Adipocyte (in vitro differentiated cells): ENCODE data around the gene BHLHA9.

Experiments used
- DNase-seq: peaks from one replicate; pipeline ENCODE4 v3.0.0-alpha.2; 2015; ENCODE audit warnings: low read depth
- H3K27me3 ChIP-seq: replicated peaks from 2 replicates; pipeline ENCODE4 v1.7.0; 2013; ENCODE audit warnings: mild to moderate bottlenecking, low read length, moderate library complexity; ENCODE audit not compliant: control insufficient read depth, insufficient read depth
- H3K36me3 ChIP-seq: 2 replicates; pipeline ENCODE4 v1.7.0; 2013; ENCODE audit warnings: low read length, mild to moderate bottlenecking, moderate library complexity; ENCODE audit not compliant: control insufficient read depth, insufficient read depth, severe bottlenecking
- H3K4me1 ChIP-seq: 2 replicates; pipeline ENCODE4 v1.7.0; 2013; ENCODE audit warnings: mild to moderate bottlenecking, low read length, moderate library complexity; ENCODE audit not compliant: control insufficient read depth, insufficient read depth
- H3K4me3 ChIP-seq: 2 replicates; pipeline ENCODE4 v1.7.0; 2013; ENCODE audit warnings: mild to moderate bottlenecking, low read length, moderate library complexity
- H3K9ac ChIP-seq: 2 replicates; pipeline ENCODE4 v1.7.0; 2013; ENCODE audit warnings: mild to moderate bottlenecking, low read length, moderate library complexity
- H3K9me3 ChIP-seq: 2 replicates; pipeline ENCODE4 v1.7.0; 2013; ENCODE audit warnings: mild to moderate bottlenecking, low read length, moderate library complexity; ENCODE audit not compliant: control insufficient read depth

BHLHA9 gene

DNA sequence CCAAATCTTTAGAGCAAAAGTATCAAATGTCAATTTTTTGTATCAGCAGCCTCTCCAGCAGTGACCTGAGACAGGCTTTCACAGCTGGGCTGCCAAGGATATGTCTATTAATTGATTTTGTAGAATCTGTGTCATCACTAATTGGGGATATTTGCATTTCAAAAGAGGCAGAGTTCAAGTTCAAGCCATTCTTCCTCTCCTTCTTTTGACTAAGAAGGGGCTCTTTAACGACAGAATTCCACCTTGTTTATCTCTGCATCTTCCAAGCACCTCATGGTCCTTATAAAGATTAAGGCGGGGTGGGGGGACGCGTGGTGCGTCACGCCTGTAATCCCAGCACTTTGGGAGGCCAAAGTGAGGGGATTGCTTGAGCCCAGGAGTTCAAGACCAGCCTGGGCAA is 15.2 kb upstream of the BHLHA9 start:
- Histone ChIP-seq H3K9ac (no peak overlapping the region), H3K4me3 (no peak overlapping the region), H3K27me3 (no peaks in the 10 kb centered on the region), H3K9me3 (no peaks in the 10 kb centered on the region), H3K4me1 (no peaks in the 10 kb centered on the region), H3K36me3 (no peaks in the 10 kb centered on the region)
- no peak for DNase-seq

- no peak overlapping the region for H3K9ac ChIP-seq
- H3K36me3 ChIP-seq = no peaks in the 10 kb centered on the region
- no peaks in the 10 kb centered on the region for H3K4me1 ChIP-seq
- no peak overlapping the region for H3K4me3 ChIP-seq
- DNase-seq = no peak
- no peaks in the 10 kb centered on the region for H3K27me3 ChIP-seq
- H3K9me3 ChIP-seq = no peaks in the 10 kb centered on the region
Measured at GRCh38 chr17:1256699-1257098, 13.5 kb upstream of the BHLHA9 start.

DNA sequence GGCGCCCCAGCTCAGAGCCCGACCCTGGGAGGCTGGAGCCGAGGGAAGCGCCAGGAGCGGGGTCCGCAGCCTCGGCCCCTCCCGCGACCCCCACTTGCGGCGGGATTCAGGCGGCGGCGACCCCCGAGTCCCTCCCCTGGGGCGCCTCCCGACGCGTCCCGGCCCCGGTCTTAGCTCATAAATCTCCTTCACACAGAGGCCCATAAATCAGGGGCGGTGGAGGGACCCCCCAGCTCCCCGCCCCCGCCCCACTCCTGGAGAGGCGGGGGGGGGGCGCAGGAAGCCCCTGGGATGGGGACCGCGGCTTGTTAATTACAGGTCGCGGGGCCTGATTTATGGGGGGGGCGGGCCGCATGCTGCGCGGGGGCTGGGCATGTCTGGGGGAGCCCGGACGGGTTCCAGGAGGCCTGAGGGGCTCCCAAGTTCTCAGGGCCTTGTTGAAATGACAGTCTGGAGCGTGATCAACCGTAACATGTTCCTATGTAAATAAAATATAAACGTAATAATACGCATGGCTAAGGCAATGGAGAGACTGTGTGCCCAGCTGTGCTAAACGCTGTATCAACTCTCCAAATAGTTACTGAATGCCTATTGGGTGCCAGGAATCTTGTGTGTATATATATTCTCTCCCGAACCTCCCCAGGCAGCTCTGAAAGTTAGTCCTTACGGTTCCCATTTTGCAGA is 10.0 kb upstream of the BHLHA9 start:
- H3K4me1 ChIP-seq = no peaks in the 10 kb centered on the region
- H3K4me3 ChIP-seq = peak overlapping the region; percentile 90
- H3K27me3 ChIP-seq = no peaks in the 10 kb centered on the region
- no peak for DNase-seq
- H3K36me3 ChIP-seq = no peaks in the 10 kb centered on the region
- no peaks in the 10 kb centered on the region for H3K9me3 ChIP-seq
- H3K9ac ChIP-seq = peak overlapping the region; percentile 82

DNA sequence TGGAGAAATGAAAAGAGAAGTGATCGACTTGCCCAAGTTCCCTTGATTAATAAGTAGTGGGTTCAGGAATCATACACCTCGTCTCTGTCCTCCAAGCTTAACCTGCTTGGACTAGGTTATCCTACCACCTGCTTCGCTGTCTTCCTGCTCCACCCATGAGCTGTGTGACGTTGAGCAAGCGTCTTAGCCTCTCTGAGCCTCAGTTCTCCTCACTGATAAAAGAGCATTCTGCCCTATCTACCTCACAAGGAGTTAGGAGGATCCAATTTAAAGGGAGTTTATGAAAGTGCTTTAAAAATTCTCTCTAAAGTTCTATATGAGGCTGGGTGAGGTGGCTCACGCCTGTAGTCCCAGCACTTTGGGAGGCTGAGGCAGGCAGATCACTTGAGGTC is 9.5 kb upstream of the BHLHA9 start:
- Histone ChIP-seq H3K9ac (no peak overlapping the region), H3K4me3 (no peak overlapping the region), H3K9me3 (no peaks in the 10 kb centered on the region), H3K27me3 (no peaks in the 10 kb centered on the region), H3K4me1 (no peaks in the 10 kb centered on the region), H3K36me3 (no peaks in the 10 kb centered on the region)
- DNase-seq = no peak

GRCh38 chr17:1264196-1264595 is 6.0 kb upstream of the BHLHA9 start:
- Histone ChIP-seq H3K4me1 (peaks cover 8% of the 10 kb centered on the region), H3K27me3 (no peaks in the 10 kb centered on the region), H3K36me3 (no peaks in the 10 kb centered on the region), H3K9me3 (no peaks in the 10 kb centered on the region), H3K4me3 (no peak overlapping the region), H3K9ac (no peak overlapping the region)
- DNase-seq = no peak

- peak overlapping the region; percentile 82 for H3K4me3 ChIP-seq
- peaks cover 11% of the 10 kb centered on the region for H3K4me1 ChIP-seq
- H3K9me3 ChIP-seq = no peaks in the 10 kb centered on the region
- no peaks in the 10 kb centered on the region for H3K36me3 ChIP-seq
- peak overlapping the region; percentile 85 for H3K9ac ChIP-seq
- peaks cover 14% of the 10 kb centered on the region for H3K27me3 ChIP-seq
- DNase-seq = peak; percentile 28
Measured at GRCh38 chr17:1267471-1267943, 2.7 kb upstream of the BHLHA9 start.

GRCh38 chr17:1271030-1271423 is 783 bp downstream of the BHLHA9 start:
- Histone ChIP-seq H3K4me1 (peaks cover 11% of the 10 kb centered on the region), H3K4me3 (no peak overlapping the region), H3K27me3 (peaks cover 26% of the 10 kb centered on the region), H3K9me3 (no peaks in the 10 kb centered on the region), H3K9ac (no peak overlapping the region), H3K36me3 (no peaks in the 10 kb centered on the region)
- no peak for DNase-seq

DNA sequence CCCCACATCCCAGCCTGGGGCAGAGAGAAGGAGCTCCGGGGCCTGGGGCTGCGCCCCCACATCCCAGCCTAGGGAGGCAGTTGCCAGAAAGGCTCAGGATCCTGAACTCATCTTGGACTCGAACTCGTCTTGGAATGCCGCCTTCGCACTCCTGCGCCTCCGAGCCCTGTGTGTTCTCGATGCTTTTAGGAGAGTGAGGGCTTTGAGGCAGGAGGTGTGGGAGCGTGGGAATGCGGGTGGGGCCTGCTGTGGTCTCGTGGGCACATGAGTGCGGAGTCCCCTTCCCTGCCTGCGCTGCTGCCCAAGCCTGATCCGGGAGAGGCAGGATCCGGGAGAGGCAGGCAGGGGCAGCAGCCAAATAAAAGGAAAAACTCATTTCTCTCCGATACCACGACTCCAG is 1.2 kb downstream of the BHLHA9 start:
- no peak overlapping the region for H3K9ac ChIP-seq
- H3K9me3 ChIP-seq = no peaks in the 10 kb centered on the region
- no peak for DNase-seq
- H3K4me1 ChIP-seq = peaks cover 11% of the 10 kb centered on the region
- no peaks in the 10 kb centered on the region for H3K36me3 ChIP-seq
- peaks cover 26% of the 10 kb centered on the region for H3K27me3 ChIP-seq
- no peak overlapping the region for H3K4me3 ChIP-seq

DNA sequence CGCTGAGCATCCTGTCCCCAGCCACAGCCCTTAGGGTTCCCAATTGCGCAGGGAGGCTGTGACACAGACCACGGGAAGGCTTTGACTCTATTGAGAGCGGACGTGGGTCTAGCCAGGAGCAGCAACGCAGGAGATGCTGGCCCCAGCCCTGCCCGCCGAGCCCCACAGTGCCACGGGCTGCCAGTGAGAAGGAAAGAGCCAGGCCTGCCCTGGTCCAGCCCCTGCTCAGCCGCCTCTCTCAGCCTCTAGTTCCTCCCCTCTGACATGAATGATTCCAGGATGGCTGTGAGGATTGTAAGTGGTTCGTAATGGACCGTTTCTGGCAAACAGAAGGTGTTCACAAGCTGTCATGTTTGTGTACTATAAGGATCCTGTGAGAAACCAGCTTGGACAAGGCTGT is 2.5 kb downstream of the BHLHA9 start:
- H3K4me1 ChIP-seq = peaks cover 9% of the 10 kb centered on the region
- H3K9ac ChIP-seq = no peak overlapping the region
- no peaks in the 10 kb centered on the region for H3K36me3 ChIP-seq
- H3K9me3 ChIP-seq = no peaks in the 10 kb centered on the region
- DNase-seq = no peak
- H3K4me3 ChIP-seq = no peak overlapping the region
- H3K27me3 ChIP-seq = peaks cover 26% of the 10 kb centered on the region

DNA sequence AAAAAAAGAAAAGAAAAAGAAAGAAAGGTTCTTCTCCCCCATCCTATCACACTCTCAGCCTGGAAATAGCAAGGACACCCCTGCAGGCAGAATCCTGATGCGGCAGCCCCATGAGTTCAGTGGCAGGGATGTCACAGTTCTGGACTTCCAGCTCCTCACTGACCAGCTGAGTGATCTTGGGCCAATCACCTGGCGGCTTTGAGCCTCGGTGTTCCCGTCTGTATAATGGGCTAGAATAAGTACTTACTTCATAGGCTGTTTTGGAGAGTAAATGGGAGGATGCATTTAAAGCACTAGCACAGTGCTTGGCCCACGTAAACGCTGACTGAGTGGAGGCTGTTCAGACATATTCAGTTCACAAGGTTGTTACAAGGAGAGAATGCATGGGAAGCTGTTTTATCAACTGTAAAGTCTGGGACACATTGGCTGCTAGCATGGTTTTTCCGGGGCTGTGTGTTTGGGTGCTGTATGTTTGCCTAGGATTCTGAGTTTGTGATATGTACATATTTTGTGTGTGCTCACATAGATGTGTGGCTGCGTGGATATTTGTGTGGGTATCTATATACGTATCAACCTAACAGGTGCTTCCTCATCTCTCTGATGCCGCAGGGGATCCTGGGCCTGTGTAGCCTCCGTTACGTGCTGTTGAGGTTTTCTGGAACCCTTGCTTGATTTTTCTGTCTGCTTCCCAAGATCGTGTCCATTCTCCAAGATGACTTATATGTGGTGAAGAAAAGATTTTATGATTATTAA is 3.4 kb downstream of the BHLHA9 start:
- Histone ChIP-seq H3K9ac (no peak overlapping the region), H3K27me3 (peaks cover 26% of the 10 kb centered on the region), H3K9me3 (no peaks in the 10 kb centered on the region), H3K36me3 (no peaks in the 10 kb centered on the region), H3K4me3 (no peak overlapping the region), H3K4me1 (peaks cover 8% of the 10 kb centered on the region)
- DNase-seq = no peak

- DNase-seq = no peak
- Histone ChIP-seq H3K4me1 (peaks cover 6% of the 10 kb centered on the region), H3K4me3 (no peak overlapping the region), H3K9ac (no peak overlapping the region), H3K9me3 (no peaks in the 10 kb centered on the region), H3K36me3 (no peaks in the 10 kb centered on the region), H3K27me3 (peaks cover 26% of the 10 kb centered on the region)
Measured at GRCh38 chr17:1274245-1274608, 4.0 kb downstream of the BHLHA9 start.
